GM12878 (cell line): Measurements from ENCODE around the gene SHISA6. TPM values are rescaled to one million over a fixed set of nuclear protein-coding genes. Genes with fewer than 3 reads are reported as not detected.

ENCODE experiments used
- ATAC-seq: fragments of 200-7000 bp; cut with Tn5 transposase; 3 replicates; pipeline ENCODE4 v1.9.1; 2020; ENCODE audit warnings: mild to moderate bottlenecking, moderate library complexity
- BruUV-seq: library from RNA; stranded (reverse); fragments of 400-500 nt; replicated peaks from 2 replicates; lab custom pipeline; 2021; lab: Mats Ljungman, UMichigan
- CTCF ChIA-PET: fragments of 300-600 bp; sonication (Branson Sonifier 250); formaldehyde crosslinking; extraction: SDS; loops from one replicate; lab custom pipeline; 2021; ENCODE audit warnings: inconsistent platforms; lab: Yijun Ruan, JAX
- POLR2A ChIA-PET: fragments of 350-600 bp; formaldehyde crosslinking; extraction: SDS; loops from one replicate; lab custom pipeline; 2021; ENCODE audit warnings: inconsistent platforms; lab: Charles Lee
- RAD21 ChIA-PET: fragments of 300-600 bp; sonication (Branson Sonifier 250); formaldehyde crosslinking; loops from one replicate; lab custom pipeline; 2023; ENCODE audit warnings: antibody characterized with exemption; ENCODE audit not compliant: unreplicated experiment; lab: Charles Lee
- SMC1A ChIA-PET: fragments of 300-600 bp; sonication (Branson Sonifier 250); formaldehyde crosslinking; loops from one replicate; lab custom pipeline; 2023; ENCODE audit not compliant: unreplicated experiment, uncharacterized antibody; lab: Charles Lee
- DNase-seq: peaks from one replicate; pipeline ENCODE4 v3.0.0-alpha.2; 2011; ENCODE audit warnings: low read depth, low spot score
- FAIRE-seq: peaks from 3 replicates; lab custom pipeline; 2011; peaks lifted over from hg19 to GRCh38; lab: Jason Lieb, UNC
- H2AFZ ChIP-seq: 2 replicates; pipeline ENCODE4 v1.6.0; 2011; ENCODE audit warnings: low read depth, low read length, control low read depth; ENCODE audit not compliant: control insufficient read depth
- H3K27ac ChIP-seq: 2 replicates; pipeline ENCODE4 v1.5.1; 2011; ENCODE audit warnings: control low read depth; ENCODE audit not compliant: control insufficient read depth, insufficient read depth
- H3K27me3 ChIP-seq, 2 experiments: replicated peaks in 1 of 2; 2 replicates each; pipeline versions ENCODE4 v1.6.0 to v1.6.1; 2011; ENCODE audit warnings: low read length in 1 of 2; ENCODE audit not compliant: control insufficient read depth in 2 of 2, insufficient read depth in 2 of 2
- H3K36me3 ChIP-seq, 2 experiments: 2 replicates each; pipeline ENCODE4 v1.5.1; 2011; ENCODE audit warnings: low read length in 1 of 2; ENCODE audit not compliant: control insufficient read depth in 2 of 2, insufficient read depth in 2 of 2
- H3K4me1 ChIP-seq: 2 replicates; pipeline ENCODE4 v1.6.1; 2011; ENCODE audit warnings: mild to moderate bottlenecking, low read length, moderate library complexity, mixed read lengths; ENCODE audit not compliant: control insufficient read depth, insufficient read depth
- H3K4me2 ChIP-seq: 2 replicates; pipeline ENCODE4 v1.6.0; 2011; ENCODE audit warnings: control low read depth; ENCODE audit not compliant: control insufficient read depth, insufficient read depth
- H3K4me3 ChIP-seq: fragments of 200-600 bp; sonication (generic); 2 replicates; pipeline ENCODE4 v1.5.1; 2016
- H3K79me2 ChIP-seq: 2 replicates; pipeline ENCODE4 v1.6.0; 2011; ENCODE audit warnings: low read length; ENCODE audit not compliant: control insufficient read depth, insufficient read depth
- H3K9ac ChIP-seq: 2 replicates; pipeline ENCODE4 v1.8.0; 2011; ENCODE audit warnings: low read length, control low read depth, mixed read lengths; ENCODE audit not compliant: control insufficient read depth, insufficient read depth
- H3K9me3 ChIP-seq: replicated peaks from 3 replicates; pipeline ENCODE4 v1.5.1; 2011; ENCODE audit warnings: mild to moderate bottlenecking, low read length; ENCODE audit not compliant: control insufficient read depth, insufficient read depth
- H4K20me1 ChIP-seq: 2 replicates; pipeline ENCODE4 v1.6.0; 2011; ENCODE audit not compliant: control insufficient read depth, insufficient read depth
- BMI1 ChIP-seq: fragments of 450-650 bp; IDR thresholded peaks from 2 replicates; pipeline ENCODE4 v1.6.1; 2016; ENCODE audit warnings: mild to moderate bottlenecking, moderate library complexity, borderline replicate concordance
- CBX5 ChIP-seq: sonication (generic); IDR thresholded peaks from 2 replicates; pipeline ENCODE4 v1.6.1; 2016; ENCODE audit warnings: low read depth, moderate library complexity, mild to moderate bottlenecking, inconsistent platforms
- CEBPB ChIP-seq, 2 experiments: fragments of 150-350 bp in 1 of 2; IDR thresholded peaks; 2 replicates each; pipeline ENCODE4 v1.6.1; 2012 to 2014; ENCODE audit warnings: low read depth in 2 of 2, low read length in 2 of 2, borderline replicate concordance in 1 of 2, inconsistent platforms in 1 of 2
- EZH2 ChIP-seq: IDR thresholded peaks from 2 replicates; pipeline ENCODE4 v1.6.1; 2012; ENCODE audit warnings: low read depth, mild to moderate bottlenecking, control low read depth, inconsistent platforms, low read length, borderline replicate concordance; ENCODE audit not compliant: control insufficient read depth
- JUNB ChIP-seq: IDR thresholded peaks from 2 replicates; pipeline ENCODE4 v1.6.1; 2016; ENCODE audit warnings: antibody characterized with exemption, mild to moderate bottlenecking
- KLF5 ChIP-seq: fragments of 450-650 bp; IDR thresholded peaks from 2 replicates; pipeline ENCODE4 v1.6.1; 2014; ENCODE audit warnings: mild to moderate bottlenecking; ENCODE audit not compliant: partially characterized antibody
- MXI1 ChIP-seq: fragments of 150-350 bp; IDR thresholded peaks from 2 replicates; pipeline ENCODE4 v1.6.1; 2011; ENCODE audit warnings: low read depth, mild to moderate bottlenecking, inconsistent platforms, low read length, improper control_type of control experiment
- NFYA ChIP-seq: IDR thresholded peaks from 2 replicates; pipeline ENCODE4 v1.6.1; 2011; ENCODE audit warnings: low read depth, mild to moderate bottlenecking, low read length, improper control_type of control experiment, borderline replicate concordance
- RBBP5 ChIP-seq: fragments of 200-600 bp; sonication (generic); conservative IDR thresholded peaks from 2 replicates; pipeline ENCODE4 v1.6.1; 2016
- TARDBP ChIP-seq: IDR thresholded peaks from 2 replicates; pipeline ENCODE4 v1.6.1; 2016; ENCODE audit warnings: borderline replicate concordance
- YBX1 ChIP-seq: fragments of 450-650 bp; IDR thresholded peaks from 2 replicates; pipeline ENCODE4 v1.6.1; 2016; ENCODE audit warnings: antibody characterized with exemption
- ZBTB33 ChIP-seq: fragments of 450-650 bp; IDR thresholded peaks from 2 replicates; pipeline ENCODE4 v1.6.1; 2017; ENCODE audit warnings: mild to moderate bottlenecking
- ZNF592 ChIP-seq: fragments of 450-650 bp; IDR thresholded peaks from 2 replicates; pipeline ENCODE4 v1.6.1; 2017; ENCODE audit warnings: mild to moderate bottlenecking, moderate library complexity
- ZNF622 ChIP-seq: fragments of 450-650 bp; IDR thresholded peaks from 2 replicates; pipeline ENCODE4 v1.6.1; 2017; ENCODE audit warnings: mild to moderate bottlenecking, inconsistent platforms
- WGBS: methylation state at CpG from one replicate; pipeline ENCODE4 v1.1.6; 2016; ENCODE audit warnings: low lambda C conversion rate; ENCODE audit not compliant: insufficient replicate concordance, insufficient coverage; ENCODE audit errors: missing lambda C conversion rate; 5-methylcytosine and 5-hydroxymethylcytosine counted together
- in situ Hi-C: fragments of 300-500 bp; cut with MboI; formaldehyde crosslinking; loops from 9 replicates; pipeline ENCODE4 v1.14.3; 2018; ENCODE audit warnings: mixed read lengths
- intact Hi-C: fragments of 100-400 bp; cut with micrococcal nuclease; formaldehyde crosslinking; loops from one replicate; pipeline ENCODE4 v1.14.2; 2022; ENCODE audit not compliant: unreplicated experiment
- polyA plus RNA-seq, 11 experiments: library from polyadenylated mRNA; depleted of rRNA in 4 of 11; unstranded in 6 of 11; stranded (reverse) in 5 of 11; fragments of >200 nt; fragmentation: Nextera tagmentation in 4 of 11; fragmentation: Illumina TruSeq in 1 of 11; extraction: Ambion mirVana in 4 of 11; extraction: Trizol in 1 of 11; gene quantifications; 1 replicate in 1 of 11; 2 replicates in 10 of 11; pipeline versions ENCODE4 v1.2.1 to v1.2.3, GENCODE V29; 2011 to 2016; ENCODE audit warnings: inconsistent platforms in 2 of 11, missing spikeins in 2 of 11, low read depth in 1 of 11
- total RNA-seq, 4 experiments: library from RNA; depleted of rRNA in 3 of 4; stranded (reverse); fragments of >200 nt in 3 of 4; fragmentation: Illumina TruSeq in 1 of 4; extraction: Trizol in 1 of 4; gene quantifications; 2 replicates each; pipeline versions ENCODE4 v1.2.1 to v1.2.3, GENCODE V29; 2013 to 2021
- TF ChIP-seq, protein P1 (sequence below): IDR thresholded peaks from 2 replicates; pipeline ENCODE4 v1.6.1; 2011; ENCODE audit warnings: low read depth, low read length, improper control_type of control experiment, borderline replicate concordance

The SHISA6 gene
- total and polyA plus RNA-seq, 10 of the 15 experiments (the other 5 are each of a cell fraction or from before 2014, with no cell fraction given): not detected

DNA sequence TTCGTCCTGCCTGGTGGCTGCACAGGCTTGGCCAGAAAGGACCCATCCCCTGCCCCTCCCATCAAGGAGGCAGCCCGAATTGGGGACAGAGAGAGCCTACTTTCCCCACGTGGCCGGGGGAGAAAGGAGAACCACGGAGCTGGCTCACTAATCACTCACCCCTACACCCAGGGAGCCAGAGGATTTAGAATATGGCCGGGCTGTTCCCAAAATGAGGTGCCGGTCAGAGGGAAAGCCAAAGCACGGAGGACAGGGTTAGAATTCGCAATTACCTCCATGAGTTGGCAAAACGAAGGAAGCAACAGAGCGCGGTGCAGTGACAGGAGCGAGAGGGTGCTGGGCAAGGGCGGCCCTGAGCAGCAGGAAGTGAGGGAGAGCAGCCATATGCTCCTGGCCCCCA, 33.1 kb downstream of the SHISA6 start:
- TF ChIP-seq, protein P1, sequence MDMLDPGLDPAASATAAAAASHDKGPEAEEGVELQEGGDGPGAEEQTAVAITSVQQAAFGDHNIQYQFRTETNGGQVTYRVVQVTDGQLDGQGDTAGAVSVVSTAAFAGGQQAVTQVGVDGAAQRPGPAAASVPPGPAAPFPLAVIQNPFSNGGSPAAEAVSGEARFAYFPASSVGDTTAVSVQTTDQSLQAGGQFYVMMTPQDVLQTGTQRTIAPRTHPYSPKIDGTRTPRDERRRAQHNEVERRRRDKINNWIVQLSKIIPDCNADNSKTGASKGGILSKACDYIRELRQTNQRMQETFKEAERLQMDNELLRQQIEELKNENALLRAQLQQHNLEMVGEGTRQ: no peak
- TF ChIP-seq EZH2 (no peak), TARDBP (no peak), BMI1 (no peak), MXI1 (no peak), KLF5 (no peak), RBBP5 (no peak), NFYA (no peak), CEBPB (IDR thresholded peaks at IDR 0.05; ENCODE audit: borderline replicate concordance in 1 of 2, low read depth in 2 of 2, low read length in 2 of 2) (no peak), ZNF622 (no peak), YBX1 (no peak), ZBTB33 (no peak), ZNF592 (no peak), CBX5 (no peak), JUNB (no peak)
- no peaks in the 10 kb centered on the region for H3K4me1 ChIP-seq
- no peak for FAIRE-seq
- ATAC-seq: no peak
- H4K20me1 ChIP-seq: no peaks in the 10 kb centered on the region
- POLR2A ChIA-PET: no interaction called here
- SMC1A ChIA-PET: no interaction called here
- H2AFZ ChIP-seq: no peak overlapping the region
- no TSS peak for BruUV-seq
- no peaks in the 10 kb centered on the region for H3K27me3 ChIP-seq
- no peaks in the 10 kb centered on the region for H3K36me3 ChIP-seq
- intact Hi-C loops (no loop called here), in situ Hi-C loops (no loop called here)
- no peak overlapping the region for H3K4me2 ChIP-seq
- no peak for DNase-seq
- RAD21 ChIA-PET: no interaction called here
- CTCF ChIA-PET: no interaction called here
- no peak overlapping the region for H3K4me3 ChIP-seq
- no peaks in the 10 kb centered on the region for H3K79me2 ChIP-seq
- H3K9me3 ChIP-seq: no peaks in the 10 kb centered on the region; the same call in 2 of the 3 replicates
- no peak overlapping the region for H3K27ac ChIP-seq
- 39% methylated on average over 14 of the region's 14 CpGs for whole genome bisulfite sequencing
- no peak overlapping the region for H3K9ac ChIP-seq
